Neural progenitor cell (in vitro differentiated cells): Measurements from ENCODE around the gene MERTK.

Source experiments
- EZH2 ChIP-seq: fragments of 200-600 bp; sonication (generic); IDR thresholded peaks from 2 replicates; pipeline ENCODE4 v1.6.1; 2017; ENCODE audit warnings: antibody characterized with exemption, mild to moderate bottlenecking, moderate library complexity
- EZH2phosphoT487 ChIP-seq: fragments of 200-600 bp; sonication (generic); IDR thresholded peaks from 2 replicates; pipeline ENCODE4 v1.6.1; 2017; ENCODE audit warnings: antibody characterized with exemption
- TF ChIP-seq, protein P1 (sequence below): fragments of 200-600 bp; sonication (generic); IDR thresholded peaks from 2 replicates; pipeline ENCODE4 v1.5.1; 2017; ENCODE audit warnings: antibody characterized with exemption, mild to moderate bottlenecking

- TF ChIP-seq, protein P1, sequence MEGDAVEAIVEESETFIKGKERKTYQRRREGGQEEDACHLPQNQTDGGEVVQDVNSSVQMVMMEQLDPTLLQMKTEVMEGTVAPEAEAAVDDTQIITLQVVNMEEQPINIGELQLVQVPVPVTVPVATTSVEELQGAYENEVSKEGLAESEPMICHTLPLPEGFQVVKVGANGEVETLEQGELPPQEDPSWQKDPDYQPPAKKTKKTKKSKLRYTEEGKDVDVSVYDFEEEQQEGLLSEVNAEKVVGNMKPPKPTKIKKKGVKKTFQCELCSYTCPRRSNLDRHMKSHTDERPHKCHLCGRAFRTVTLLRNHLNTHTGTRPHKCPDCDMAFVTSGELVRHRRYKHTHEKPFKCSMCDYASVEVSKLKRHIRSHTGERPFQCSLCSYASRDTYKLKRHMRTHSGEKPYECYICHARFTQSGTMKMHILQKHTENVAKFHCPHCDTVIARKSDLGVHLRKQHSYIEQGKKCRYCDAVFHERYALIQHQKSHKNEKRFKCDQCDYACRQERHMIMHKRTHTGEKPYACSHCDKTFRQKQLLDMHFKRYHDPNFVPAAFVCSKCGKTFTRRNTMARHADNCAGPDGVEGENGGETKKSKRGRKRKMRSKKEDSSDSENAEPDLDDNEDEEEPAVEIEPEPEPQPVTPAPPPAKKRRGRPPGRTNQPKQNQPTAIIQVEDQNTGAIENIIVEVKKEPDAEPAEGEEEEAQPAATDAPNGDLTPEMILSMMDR, result no peak
- TF ChIP-seq EZH2 (no peak), EZH2phosphoT487 (no peak)
These were observed 164.5 kb downstream of the MERTK start for GRCh38 chr2:112062894-112063293.
